ENCODE data around the gene PRR14L. TPM values are rescaled to one million over a fixed set of nuclear protein-coding genes. Genes with fewer than 3 reads are reported as not detected.

PRR14L gene
- total and polyA plus RNA-seq, 2 of the 13 experiments (the other 11 are each of a cell fraction or from before 2014, with no cell fraction given): 6.6 to 16.5 TPM

GRCh38 chr22:31753634-31754501 is 3.9 kb upstream of the PRR14L start, which contains the start of gene DEPDC5 (continued):
- TF ChIP-seq EZH2 (conservative IDR thresholded peaks at IDR 0.05; ENCODE audit: low read depth, low read length) (no peak), NR2F1 (CRISPR knock-in tag; IDR thresholded peaks at IDR 0.05) (peak in 1 of 2 experiments; percentile 9; a peak in 1 of 4 replicates), ZKSCAN5 (CRISPR knock-in tag; IDR thresholded peaks at IDR 0.05) (no peak), ZNF3 (CRISPR knock-in tag; IDR thresholded peaks at IDR 0.05) (no peak), FIP1L1 (IDR thresholded peaks at IDR 0.05; ENCODE audit: borderline replicate concordance, insufficient read depth, low read depth, low read length) (no peak), ZNF709 (CRISPR knock-in tag; IDR thresholded peaks at IDR 0.05) (peak; percentile 93; the same call in 1 of the 2 replicates), NR2C2 (CRISPR knock-in tag; IDR thresholded peaks at IDR 0.05; ENCODE audit: borderline replicate concordance) (peak; percentile 94), ZNF776 (CRISPR knock-in tag; IDR thresholded peaks at IDR 0.05) (no peak; the same call in 1 of the 2 replicates), FLYWCH1 (CRISPR knock-in tag; IDR thresholded peaks at IDR 0.05) (no peak), ZIK1 (CRISPR knock-in tag; IDR thresholded peaks at IDR 0.05; ENCODE audit: borderline replicate concordance, low read depth) (no peak), MEF2D (CRISPR knock-in tag; IDR thresholded peaks at IDR 0.05) (peak; percentile 45; the same call in 1 of the 2 replicates), ATF2 (CRISPR knock-in tag; IDR thresholded peaks at IDR 0.05) (no peak), ZNF256 (CRISPR knock-in tag; conservative IDR thresholded peaks at IDR 0.05) (no peak), GZF1 (CRISPR knock-in tag; IDR thresholded peaks at IDR 0.05) (no peak), ZNF629 (CRISPR knock-in tag; conservative IDR thresholded peaks at IDR 0.05) (no peak), RNF2 (conservative IDR thresholded peaks at IDR 0.05; ENCODE audit: low read depth) (no peak), SIX1 (CRISPR knock-in tag; IDR thresholded peaks at IDR 0.05; ENCODE audit: borderline replicate concordance) (no peak), SRSF4 (IDR thresholded peaks at IDR 0.05; ENCODE audit: low read depth, low read length, poor library complexity, severe bottlenecking) (no peak), NFE2 (CRISPR knock-in tag; IDR thresholded peaks at IDR 0.05) (no peak), ZNF788 (CRISPR knock-in tag; IDR thresholded peaks at IDR 0.05; ENCODE audit: borderline replicate concordance) (no peak; the same call in 1 of the 2 replicates)
- TF ChIP-seq, protein P1, sequence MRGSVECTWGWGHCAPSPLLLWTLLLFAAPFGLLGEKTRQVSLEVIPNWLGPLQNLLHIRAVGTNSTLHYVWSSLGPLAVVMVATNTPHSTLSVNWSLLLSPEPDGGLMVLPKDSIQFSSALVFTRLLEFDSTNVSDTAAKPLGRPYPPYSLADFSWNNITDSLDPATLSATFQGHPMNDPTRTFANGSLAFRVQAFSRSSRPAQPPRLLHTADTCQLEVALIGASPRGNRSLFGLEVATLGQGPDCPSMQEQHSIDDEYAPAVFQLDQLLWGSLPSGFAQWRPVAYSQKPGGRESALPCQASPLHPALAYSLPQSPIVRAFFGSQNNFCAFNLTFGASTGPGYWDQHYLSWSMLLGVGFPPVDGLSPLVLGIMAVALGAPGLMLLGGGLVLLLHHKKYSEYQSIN (CRISPR knock-in tag; IDR thresholded peaks at IDR 0.05; ENCODE audit: borderline replicate concordance): no peak
- TF ChIP-seq, protein P2, sequence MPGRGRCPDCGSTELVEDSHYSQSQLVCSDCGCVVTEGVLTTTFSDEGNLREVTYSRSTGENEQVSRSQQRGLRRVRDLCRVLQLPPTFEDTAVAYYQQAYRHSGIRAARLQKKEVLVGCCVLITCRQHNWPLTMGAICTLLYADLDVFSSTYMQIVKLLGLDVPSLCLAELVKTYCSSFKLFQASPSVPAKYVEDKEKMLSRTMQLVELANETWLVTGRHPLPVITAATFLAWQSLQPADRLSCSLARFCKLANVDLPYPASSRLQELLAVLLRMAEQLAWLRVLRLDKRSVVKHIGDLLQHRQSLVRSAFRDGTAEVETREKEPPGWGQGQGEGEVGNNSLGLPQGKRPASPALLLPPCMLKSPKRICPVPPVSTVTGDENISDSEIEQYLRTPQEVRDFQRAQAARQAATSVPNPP (CRISPR knock-in tag; IDR thresholded peaks at IDR 0.05): no peak
- TF ChIP-seq, protein P3, sequence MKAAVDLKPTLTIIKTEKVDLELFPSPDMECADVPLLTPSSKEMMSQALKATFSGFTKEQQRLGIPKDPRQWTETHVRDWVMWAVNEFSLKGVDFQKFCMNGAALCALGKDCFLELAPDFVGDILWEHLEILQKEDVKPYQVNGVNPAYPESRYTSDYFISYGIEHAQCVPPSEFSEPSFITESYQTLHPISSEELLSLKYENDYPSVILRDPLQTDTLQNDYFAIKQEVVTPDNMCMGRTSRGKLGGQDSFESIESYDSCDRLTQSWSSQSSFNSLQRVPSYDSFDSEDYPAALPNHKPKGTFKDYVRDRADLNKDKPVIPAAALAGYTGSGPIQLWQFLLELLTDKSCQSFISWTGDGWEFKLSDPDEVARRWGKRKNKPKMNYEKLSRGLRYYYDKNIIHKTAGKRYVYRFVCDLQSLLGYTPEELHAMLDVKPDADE (CRISPR knock-in tag; IDR thresholded peaks at IDR 0.05): no peak

Data from HepG2 (cell line).